SK-N-SH (cell line): ENCODE data around the gene ANGPTL7. TPM values are rescaled to one million over a fixed set of nuclear protein-coding genes. Genes with fewer than 3 reads are reported as not detected.

Experiments
- CTCF ChIA-PET: fragments of 300-600, 350-600 bp; formaldehyde crosslinking; extraction: SDS; loops from one replicate; lab custom pipeline; 2021; lab: Yijun Ruan, JAX
- POLR2A ChIA-PET: fragments of 350-600 bp; sonication (Branson Sonifier 250); formaldehyde crosslinking; extraction: SDS; loops from one replicate; lab custom pipeline; 2020; ENCODE audit warnings: antibody characterized with exemption, inconsistent platforms; lab: Yijun Ruan, JAX
- DNase-seq: peaks from one replicate; pipeline ENCODE4 v3.0.0; 2012
- H2AFZ ChIP-seq: fragments of 200-600 bp; sonication (generic); 2 replicates; pipeline ENCODE4 v1.8.1; 2016; ENCODE audit warnings: antibody characterized with exemption, mild to moderate bottlenecking, low read depth
- H3F3A ChIP-seq: fragments of 200-600 bp; sonication (generic); replicated peaks from 2 replicates; pipeline ENCODE3; 2016; ENCODE audit warnings: antibody characterized with exemption, mild to moderate bottlenecking; ENCODE audit not compliant: insufficient read depth
- H3K27ac ChIP-seq, 2 experiments: fragments of 200-500 bp in 1 of 2; fragments of 200-600 bp in 1 of 2; sonication (Bioruptor generic) in 1 of 2; sonication (generic), shearing (Covaris generic) in 1 of 2; 2 replicates each; pipeline versions ENCODE4 v1.5.1 to v1.6.1; 2014 to 2016; ENCODE audit warnings: low read depth in 2 of 2, inconsistent platforms in 1 of 2, low read length in 1 of 2, mild to moderate bottlenecking in 1 of 2, mixed read lengths in 1 of 2
- H3K27me3 ChIP-seq: fragments of 200-600 bp; sonication (generic), shearing (Covaris generic); 2 replicates; pipeline ENCODE4 v1.6.1; 2016; ENCODE audit warnings: mixed run types; ENCODE audit not compliant: insufficient read depth
- H3K36me3 ChIP-seq, 2 experiments: fragments of 200-500 bp in 1 of 2; fragments of 200-600 bp in 1 of 2; sonication (Bioruptor generic) in 1 of 2; sonication (generic) in 1 of 2; replicated peaks in 1 of 2; 2 replicates each; pipeline versions ENCODE3 to v1.5.1; 2014 to 2016; ENCODE audit warnings: low read length in 1 of 2, mild to moderate bottlenecking in 1 of 2; ENCODE audit not compliant: insufficient read depth in 2 of 2, control insufficient read depth in 1 of 2
- H3K4me1 ChIP-seq, 2 experiments: fragments of 200-500 bp in 1 of 2; fragments of 200-600 bp in 1 of 2; sonication (Bioruptor generic) in 1 of 2; sonication (generic), shearing (Covaris generic) in 1 of 2; 2 replicates each; pipeline versions ENCODE4 v1.5.1 to v1.6.1; 2014 to 2016; ENCODE audit warnings: low read depth in 1 of 2, low read length in 1 of 2, mixed run types in 1 of 2; ENCODE audit not compliant: insufficient read depth in 2 of 2, control insufficient read depth in 1 of 2
- H3K4me2 ChIP-seq: fragments of 200-600 bp; sonication (generic), shearing (Covaris generic); 2 replicates; pipeline ENCODE4 v1.6.1; 2017; ENCODE audit warnings: mixed run types
- H3K4me3 ChIP-seq, 2 experiments: fragments of 200-500 bp in 1 of 2; fragments of 200-600 bp in 1 of 2; sonication (Bioruptor generic) in 1 of 2; sonication (generic), shearing (Covaris generic) in 1 of 2; 2 replicates each; pipeline versions ENCODE4 v1.5.1 to v1.8.1; 2014 to 2016; ENCODE audit warnings: low read depth in 2 of 2, inconsistent platforms in 1 of 2, low read length in 1 of 2, mild to moderate bottlenecking in 1 of 2, mixed read lengths in 1 of 2, moderate library complexity in 1 of 2
- H3K79me2 ChIP-seq: fragments of 200-600 bp; sonication (generic); 2 replicates; pipeline ENCODE4 v1.8.1; 2017; ENCODE audit warnings: mild to moderate bottlenecking; ENCODE audit not compliant: insufficient read depth
- H3K9ac ChIP-seq: fragments of 200-600 bp; sonication (generic); 2 replicates; pipeline ENCODE4 v1.6.1; 2017; ENCODE audit warnings: mixed run types
- H3K9me2 ChIP-seq: fragments of 200-600 bp; sonication (generic); 2 replicates; pipeline ENCODE4 v1.6.1; 2017; ENCODE audit warnings: mixed run types
- H3K9me3 ChIP-seq: fragments of 200-600 bp; sonication (generic); 2 replicates; pipeline ENCODE4 v1.6.1; 2017; ENCODE audit warnings: mixed run types, mild to moderate bottlenecking, moderate library complexity
- H4K20me1 ChIP-seq: fragments of 200-600 bp; sonication (generic); 2 replicates; pipeline ENCODE4 v1.6.1; 2017; ENCODE audit warnings: mild to moderate bottlenecking, mixed run types; ENCODE audit not compliant: insufficient read depth
- CHD2 ChIP-seq: fragments of 150-350 bp; IDR thresholded peaks from 2 replicates; pipeline ENCODE4 v1.6.1; 2018; ENCODE audit warnings: low read length; ENCODE audit not compliant: partially characterized antibody
- EP300 ChIP-seq, 2 experiments: IDR thresholded peaks; 2 replicates each; pipeline versions ENCODE4 v1.4.0 to v1.6.1; 2012; ENCODE audit warnings: borderline replicate concordance in 1 of 2, low read depth in 1 of 2, low read length in 1 of 2
- FOSL2 ChIP-seq: IDR thresholded peaks from 2 replicates; pipeline ENCODE4 v1.4.0; 2012; ENCODE audit warnings: low read depth, mild to moderate bottlenecking, moderate library complexity, borderline replicate concordance
- GATA2 ChIP-seq: sonication (generic); formaldehyde crosslinking; IDR thresholded peaks from 2 replicates; pipeline ENCODE4 v1.5.0; 2020; ENCODE audit warnings: mild to moderate bottlenecking, missing genetic modification reagents
- IRF3 ChIP-seq: fragments of 150-350 bp; IDR thresholded peaks from 2 replicates; pipeline ENCODE4 v1.6.1; 2016; ENCODE audit warnings: mild to moderate bottlenecking, low read depth, low read length
- MAX ChIP-seq: IDR thresholded peaks from 2 replicates; pipeline ENCODE4 v1.4.0; 2012; ENCODE audit warnings: low read depth
- MEF2A ChIP-seq: IDR thresholded peaks from 2 replicates; pipeline ENCODE4 v1.4.0; 2012; ENCODE audit warnings: low read depth, borderline replicate concordance
- MXI1 ChIP-seq: IDR thresholded peaks from 2 replicates; pipeline ENCODE4 v1.6.1; 2012; ENCODE audit warnings: mild to moderate bottlenecking, low read depth, low read length, improper control_type of control experiment
- NRF1 ChIP-seq: IDR thresholded peaks from 2 replicates; pipeline ENCODE4 v1.6.1; 2012; ENCODE audit warnings: low read depth, mild to moderate bottlenecking, low read length
- RCOR1 ChIP-seq: fragments of 150-350 bp; IDR thresholded peaks from 2 replicates; pipeline ENCODE4 v1.6.1; 2017; ENCODE audit warnings: antibody characterized with exemption, low read length
- REST ChIP-seq: IDR thresholded peaks from 2 replicates; pipeline ENCODE4 v1.6.1; 2012; ENCODE audit warnings: mild to moderate bottlenecking, low read depth, low read length, moderate library complexity
- RFX5 ChIP-seq: IDR thresholded peaks from 2 replicates; pipeline ENCODE4 v1.6.1; 2012; ENCODE audit warnings: mild to moderate bottlenecking, improper control_type of control experiment, low read length
- SIN3A ChIP-seq: IDR thresholded peaks from 2 replicates; pipeline ENCODE4 v1.6.1; 2012; ENCODE audit warnings: low read depth, mild to moderate bottlenecking, low read length, moderate library complexity, borderline replicate concordance
- SMC3 ChIP-seq: IDR thresholded peaks from 2 replicates; pipeline ENCODE4 v1.6.1; 2012; ENCODE audit warnings: low read depth, low read length, improper control_type of control experiment
- TEAD4 ChIP-seq: IDR thresholded peaks from 2 replicates; pipeline ENCODE4 v1.4.0; 2012; ENCODE audit warnings: mild to moderate bottlenecking, borderline replicate concordance; ENCODE audit not compliant: insufficient read depth
- YY1 ChIP-seq: IDR thresholded peaks from 2 replicates; pipeline ENCODE4 v1.4.0; 2012; ENCODE audit warnings: low read depth, mild to moderate bottlenecking
- WGBS: methylation state at CpG from one replicate; pipeline ENCODE4 v1.1.6; 2017; ENCODE audit warnings: low lambda C conversion rate; 5-methylcytosine and 5-hydroxymethylcytosine counted together
- polyA plus RNA-seq, 3 experiments: library from polyadenylated mRNA; depleted of rRNA; stranded (reverse); fragments of >200 nt; gene quantifications; 2 replicates each; pipeline ENCODE4 v1.2.3, GENCODE V29; 2012
- TF ChIP-seq, protein P1 (sequence below): fragments of 200-600 bp; sonication (generic); IDR thresholded peaks from 2 replicates; pipeline ENCODE4 v1.6.1; 2017; ENCODE audit warnings: antibody characterized with exemption, mild to moderate bottlenecking, moderate library complexity
- TF ChIP-seq, protein P2 (sequence below): IDR thresholded peaks from 2 replicates; pipeline ENCODE4; 2012

ANGPTL7 gene
- polyA plus RNA-seq, 1 of the 3 experiments (the other 2 are of a cell fraction): 0.08 TPM

GRCh38 chr1:11215381-11216005 is 26.3 kb downstream of the ANGPTL7 start:
- H4K20me1 ChIP-seq: no peaks in the 10 kb centered on the region
- H3K36me3 ChIP-seq: peaks cover 61 to 74% of the 10 kb centered on the region in 2 experiments
- H3K9me3 ChIP-seq: no peaks in the 10 kb centered on the region
- TF ChIP-seq TEAD4 (no peak), GATA2 (CRISPR knock-in tag) (no peak)
- no peak overlapping the region for H3K27ac ChIP-seq
- H3F3A ChIP-seq: no peaks in the 10 kb centered on the region
- no peak overlapping the region for H2AFZ ChIP-seq
- H3K79me2 ChIP-seq: no peaks in the 10 kb centered on the region
- H3K4me1 ChIP-seq: no peaks in the 10 kb centered on the region
- no peaks in the 10 kb centered on the region for H3K27me3 ChIP-seq
- ChIA-PET POLR2A (no interaction called here), CTCF (interaction anchor here (0.7 to 2.3 kb wide), 4 partner anchors 19 to 428 kb away, joined by 3 to 8 read pairs (median 4); no protein-coding TSS in a partner anchor)
- WGBS: 100% methylated on average over 2 of the region's 2 CpGs
- H3K9me2 ChIP-seq: no peaks in the 10 kb centered on the region
- no peak overlapping the region for H3K4me2 ChIP-seq
- no peak overlapping the region for H3K9ac ChIP-seq
- no peak for DNase-seq
- no peak overlapping the region for H3K4me3 ChIP-seq

- Histone ChIP-seq H3K4me1 (no peaks in the 10 kb centered on the region), H3K79me2 (no peaks in the 10 kb centered on the region), H3K9ac (no peak overlapping the region), H2AFZ (no peak overlapping the region), H3F3A (no peaks in the 10 kb centered on the region), H3K27me3 (no peaks in the 10 kb centered on the region), H4K20me1 (no peaks in the 10 kb centered on the region), H3K9me2 (no peaks in the 10 kb centered on the region), H3K36me3 (peaks cover 57 to 73% of the 10 kb centered on the region in 2 experiments), H3K4me3 (no peak overlapping the region), H3K4me2 (no peak overlapping the region), H3K9me3 (no peaks in the 10 kb centered on the region)
- POLR2A ChIA-PET: no interaction called here
- 83% methylated on average over 1 of the region's 1 CpG for WGBS
- no peak for DNase-seq
- CTCF ChIA-PET: interaction anchor here (0.7 to 3.2 kb wide), 4 partner anchors 13 to 178 kb away, joined by 3 to 12 read pairs (median 6); no protein-coding TSS in a partner anchor
- TF ChIP-seq SMC3 (no peak), MXI1 (no peak), CHD2 (no peak), NRF1 (no peak), MEF2A (no peak), YY1 (no peak), MAX (no peak), EP300 (IDR thresholded peaks at IDR 0.05; ENCODE audit: borderline replicate concordance in 1 of 2, low read depth in 1 of 2, low read length in 1 of 2) (no peak), TEAD4 (no peak), RCOR1 (no peak), SIN3A (no peak), IRF3 (no peak), RFX5 (no peak), GATA2 (CRISPR knock-in tag) (no peak), FOSL2 (no peak), REST (no peak)
- TF ChIP-seq, protein P1, sequence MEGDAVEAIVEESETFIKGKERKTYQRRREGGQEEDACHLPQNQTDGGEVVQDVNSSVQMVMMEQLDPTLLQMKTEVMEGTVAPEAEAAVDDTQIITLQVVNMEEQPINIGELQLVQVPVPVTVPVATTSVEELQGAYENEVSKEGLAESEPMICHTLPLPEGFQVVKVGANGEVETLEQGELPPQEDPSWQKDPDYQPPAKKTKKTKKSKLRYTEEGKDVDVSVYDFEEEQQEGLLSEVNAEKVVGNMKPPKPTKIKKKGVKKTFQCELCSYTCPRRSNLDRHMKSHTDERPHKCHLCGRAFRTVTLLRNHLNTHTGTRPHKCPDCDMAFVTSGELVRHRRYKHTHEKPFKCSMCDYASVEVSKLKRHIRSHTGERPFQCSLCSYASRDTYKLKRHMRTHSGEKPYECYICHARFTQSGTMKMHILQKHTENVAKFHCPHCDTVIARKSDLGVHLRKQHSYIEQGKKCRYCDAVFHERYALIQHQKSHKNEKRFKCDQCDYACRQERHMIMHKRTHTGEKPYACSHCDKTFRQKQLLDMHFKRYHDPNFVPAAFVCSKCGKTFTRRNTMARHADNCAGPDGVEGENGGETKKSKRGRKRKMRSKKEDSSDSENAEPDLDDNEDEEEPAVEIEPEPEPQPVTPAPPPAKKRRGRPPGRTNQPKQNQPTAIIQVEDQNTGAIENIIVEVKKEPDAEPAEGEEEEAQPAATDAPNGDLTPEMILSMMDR: no peak
- TF ChIP-seq, protein P2, sequence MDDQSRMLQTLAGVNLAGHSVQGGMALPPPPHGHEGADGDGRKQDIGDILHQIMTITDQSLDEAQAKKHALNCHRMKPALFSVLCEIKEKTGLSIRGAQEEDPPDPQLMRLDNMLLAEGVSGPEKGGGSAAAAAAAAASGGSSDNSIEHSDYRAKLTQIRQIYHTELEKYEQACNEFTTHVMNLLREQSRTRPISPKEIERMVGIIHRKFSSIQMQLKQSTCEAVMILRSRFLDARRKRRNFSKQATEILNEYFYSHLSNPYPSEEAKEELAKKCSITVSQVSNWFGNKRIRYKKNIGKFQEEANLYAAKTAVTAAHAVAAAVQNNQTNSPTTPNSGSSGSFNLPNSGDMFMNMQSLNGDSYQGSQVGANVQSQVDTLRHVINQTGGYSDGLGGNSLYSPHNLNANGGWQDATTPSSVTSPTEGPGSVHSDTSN: no peak
- TF ChIP-seq, all 33 proteins: peak for 0
- no peak overlapping the region for H3K27ac ChIP-seq
These were observed 26.9 kb downstream of the ANGPTL7 start for GRCh38 chr1:11216074-11216473.
